Activated T-cell treated with anti-CD3 and anti-CD28 coated beads for 24 hours (primary cell): Measurements from ENCODE around the gene PREP.
"Not testable (repeated sequence)": the region's sequence is repeated elsewhere in the genome, so short reads cannot be mapped to it uniquely, and the experiment has no call there.

Source experiments
- DNase-seq: peaks from one replicate; pipeline ENCODE4 v3.0.0-alpha.2; 2020; ENCODE audit warnings: low read depth

Gene PREP

GRCh38 chr6:105344881-105345370 lies 58.0 kb downstream of the PREP start:
- no peak for DNase-seq

GRCh38 chr6:105338350-105338983 lies 64.4 kb downstream of the PREP start:
- not testable (repeated sequence) for DNase-seq

GRCh38 chr6:105336986-105337385 lies 65.9 kb downstream of the PREP start:
- no peak for DNase-seq

- no peak for DNase-seq
These were observed 70.3 kb downstream of the PREP start for GRCh38 chr6:105332576-105332975.

- no peak for DNase-seq
These were observed 71.0 kb downstream of the PREP start for GRCh38 chr6:105331927-105332326.

GRCh38 chr6:105330913-105331312 lies 72.0 kb downstream of the PREP start:
- no peak for DNase-seq

GRCh38 chr6:105330364-105330763 lies 72.5 kb downstream of the PREP start:
- no peak for DNase-seq

- no peak for DNase-seq
These were observed 75.8 kb downstream of the PREP start for GRCh38 chr6:105326833-105327770.

- no peak for DNase-seq
These were observed 76.7 kb downstream of the PREP start for GRCh38 chr6:105326216-105326615.

- no peak for DNase-seq
These were observed 78.4 kb downstream of the PREP start for GRCh38 chr6:105324386-105324950.

- no peak for DNase-seq
These were observed 80.2 kb downstream of the PREP start for GRCh38 chr6:105322499-105323225.

- no peak for DNase-seq
These were observed 81.2 kb downstream of the PREP start for GRCh38 chr6:105321728-105322127.

- no peak for DNase-seq
These were observed 81.7 kb downstream of the PREP start for GRCh38 chr6:105321207-105321606.

GRCh38 chr6:105320765-105321164 lies 82.1 kb downstream of the PREP start:
- DNase-seq: no peak

- DNase-seq: no peak
These were observed 82.6 kb downstream of the PREP start for GRCh38 chr6:105320271-105320670.

- no peak for DNase-seq
These were observed 83.6 kb downstream of the PREP start for GRCh38 chr6:105319331-105319730.

- DNase-seq: no peak
These were observed 84.2 kb downstream of the PREP start for GRCh38 chr6:105318660-105319059.

GRCh38 chr6:105317607-105318533 lies 85.0 kb downstream of the PREP start:
- no peak for DNase-seq

GRCh38 chr6:105313211-105313610 lies 89.7 kb downstream of the PREP start:
- no peak for DNase-seq

- no peak for DNase-seq
These were observed 91.9 kb downstream of the PREP start for GRCh38 chr6:105310947-105311346.

- no peak for DNase-seq
These were observed 92.5 kb downstream of the PREP start for GRCh38 chr6:105310371-105310770.
